Tibial nerve (tissue), 4 donors: ENCODE data around the gene SEMA6B.

Experiments used
- CTCF ChIP-seq, 5 experiments: fragments of 200-600 bp in 3 of 5; fragments of 450-650 bp in 2 of 5; sonication (generic) in 3 of 5; IDR thresholded peaks; one replicate each; pipeline ENCODE4 v1.5.1; 2016 to 2019; ENCODE audit warnings: antibody characterized with exemption in 5 of 5, mild to moderate bottlenecking in 3 of 5, moderate library complexity in 2 of 5
- EP300 ChIP-seq, 2 donors: sonication (generic); formaldehyde crosslinking; IDR thresholded peaks; one replicate each; pipeline ENCODE4 v1.6.1; 2017; ENCODE audit warnings: antibody characterized with exemption in 2 of 2, mild to moderate bottlenecking in 1 of 2
- POLR2A ChIP-seq, 2 donors: fragments of 450-650 bp; IDR thresholded peaks; one replicate each; pipeline ENCODE4 v1.6.1; 2017; ENCODE audit warnings: antibody characterized with exemption in 2 of 2, mild to moderate bottlenecking in 2 of 2, moderate library complexity in 2 of 2

GRCh38 chr19:4519521-4520277, 39.8 kb downstream of the SEMA6B start:
- TF ChIP-seq EP300 (IDR thresholded peaks at IDR 0.05) = no peak
- no peak for TF ChIP-seq POLR2A (IDR thresholded peaks at IDR 0.05)
- TF ChIP-seq CTCF (IDR thresholded peaks at IDR 0.05) = no peak
